ENCODE data around the gene PIP5K1A. TPM values are rescaled to one million over a fixed set of nuclear protein-coding genes. Genes with fewer than 3 reads are reported as not detected.
"Not testable (repeated sequence)": the region's sequence is repeated elsewhere in the genome, so short reads cannot be mapped to it uniquely, and the experiment has no call there.

PIP5K1A gene
- total RNA-seq, 6 experiments from 2014 or later = 85.4 to 98.6 (median 90.6) TPM

GRCh38 chr1:151193856-151194255 is 4.5 kb upstream of the PIP5K1A start:
- H3K27ac Mint-ChIP-seq = peak overlapping the region; percentile 68
- H3K4me1 Mint-ChIP-seq (ENCODE audit: low read depth) = peaks cover 48% of the 10 kb centered on the region
- H3K36me3 Mint-ChIP-seq (ENCODE audit: low read depth) = peaks cover 6% of the 10 kb centered on the region
- no peak for DNase-seq
- H3K4me3 Mint-ChIP-seq = no peak overlapping the region
- H3K9me3 Mint-ChIP-seq = no peaks in the 10 kb centered on the region; the same call in 1 of the 2 replicates
- TF ChIP-seq CTCF (IDR thresholded peaks at IDR 0.05) = no peak
- H3K27me3 Mint-ChIP-seq (ENCODE audit: insufficient read depth) = peaks cover 9% of the 10 kb centered on the region

- peaks cover 16% of the 10 kb centered on the region for H3K36me3 Mint-ChIP-seq (ENCODE audit: low read depth)
- peaks cover 44% of the 10 kb centered on the region for H3K4me1 Mint-ChIP-seq (ENCODE audit: low read depth)
- peak overlapping the region; percentile 82 for H3K4me3 Mint-ChIP-seq
- H3K27me3 Mint-ChIP-seq (ENCODE audit: insufficient read depth) = peaks cover 12% of the 10 kb centered on the region
- peak overlapping the region; percentile 98 for H3K27ac Mint-ChIP-seq
- DNase-seq = peak; percentile 86
- not testable (repeated sequence) for H3K9me3 Mint-ChIP-seq
These were observed 3.3 kb upstream of the PIP5K1A start for GRCh38 chr1:151194894-151195594.

- H3K9me3 Mint-ChIP-seq = no peaks in the 10 kb centered on the region; the same call in 1 of the 2 replicates
- peak overlapping the region; percentile 98 for H3K27ac Mint-ChIP-seq
- H3K27me3 Mint-ChIP-seq (ENCODE audit: insufficient read depth) = peaks cover 10% of the 10 kb centered on the region
- TF ChIP-seq CTCF (IDR thresholded peaks at IDR 0.05) = peak; percentile 76
- H3K4me3 Mint-ChIP-seq = peak overlapping the region; percentile 82
- DNase-seq = peak; percentile 87
- H3K4me1 Mint-ChIP-seq (ENCODE audit: low read depth) = peaks cover 46% of the 10 kb centered on the region
- peaks cover 16% of the 10 kb centered on the region for H3K36me3 Mint-ChIP-seq (ENCODE audit: low read depth)
These were observed 2.0 kb upstream of the PIP5K1A start for GRCh38 chr1:151196292-151196800.

GRCh38 chr1:151197863-151198253 is 494 bp upstream of the PIP5K1A start:
- Mint-ChIP-seq H3K4me3 (peak overlapping the region; percentile 96), H3K36me3 (ENCODE audit: low read depth) (peaks cover 22% of the 10 kb centered on the region), H3K27me3 (ENCODE audit: insufficient read depth) (peaks cover 10% of the 10 kb centered on the region)

GRCh38 chr1:151199873-151200581 is 1.7 kb downstream of the PIP5K1A start:
- Mint-ChIP-seq H3K4me3 (peak overlapping the region; percentile 96), H3K27me3 (ENCODE audit: insufficient read depth) (peaks cover 10% of the 10 kb centered on the region), H3K27ac (peak overlapping the region; percentile 99), H3K4me1 (ENCODE audit: low read depth) (peaks cover 49% of the 10 kb centered on the region), H3K36me3 (ENCODE audit: low read depth) (peaks cover 29% of the 10 kb centered on the region), H3K9me3 (no peaks in the 10 kb centered on the region; the same call in 1 of the 2 replicates)
- TF ChIP-seq CTCF (IDR thresholded peaks at IDR 0.05) = no peak
- peak; percentile 81 for DNase-seq

More at GRCh38 chr1:151197863-151198253, 494 bp upstream of the PIP5K1A start:
- DNase-seq = no peak
- H3K4me1 Mint-ChIP-seq (ENCODE audit: low read depth) = peaks cover 53% of the 10 kb centered on the region
- H3K9me3 Mint-ChIP-seq = no peaks in the 10 kb centered on the region; the same call in 1 of the 2 replicates
- H3K27ac Mint-ChIP-seq = peak overlapping the region; percentile 99
- no peak for TF ChIP-seq CTCF (IDR thresholded peaks at IDR 0.05)

- peaks cover 44% of the 10 kb centered on the region for H3K4me1 Mint-ChIP-seq (ENCODE audit: low read depth)
- H3K27ac Mint-ChIP-seq; H3K27me3 Mint-ChIP-seq (ENCODE audit: insufficient read depth); DNase-seq; H3K9me3 Mint-ChIP-seq; H3K4me3 Mint-ChIP-seq: not testable (repeated sequence)
- H3K36me3 Mint-ChIP-seq (ENCODE audit: low read depth) = peaks cover 31% of the 10 kb centered on the region
These were observed 7.1 kb downstream of the PIP5K1A start for GRCh38 chr1:151205381-151205965.

All from HFFc6 (cell line).